HG03520 (cell line): ENCODE measurements around the gene FER1L5.

Experiments used
- ATAC-seq: cut with Tn5 transposase; IDR thresholded peaks from one replicate; pipeline ENCODE4 v1.9.1; 2021; ENCODE audit warnings: mild to moderate bottlenecking, moderate library complexity; ENCODE audit not compliant: unreplicated experiment

FER1L5 gene

GRCh38 chr2:96642564-96643360 lies at the start of gene FER1L5:
TSS of gene FER1L5 (plus strand) at chr2:96642764. CDS start at chr2:96642837, 73 bp downstream.
- no peak for ATAC-seq

GRCh38 chr2:96594282-96594681 lies 48.3 kb upstream of the FER1L5 start:
- ATAC-seq: no peak

GRCh38 chr2:96594691-96595152 lies 47.8 kb upstream of the FER1L5 start:
- ATAC-seq: no peak

- ATAC-seq: no peak
Observed at GRCh38 chr2:96596596-96596995, 46.0 kb upstream of the FER1L5 start.

- no peak for ATAC-seq
Observed at GRCh38 chr2:96599941-96600340, 42.6 kb upstream of the FER1L5 start.

GRCh38 chr2:96601382-96602292 lies 40.9 kb upstream of the FER1L5 start:
- ATAC-seq: no peak

- ATAC-seq: no peak
Observed at GRCh38 chr2:96602330-96602823, 40.2 kb upstream of the FER1L5 start.

- ATAC-seq: no peak
Observed at GRCh38 chr2:96604104-96604503, 38.5 kb upstream of the FER1L5 start.

- no peak for ATAC-seq
Observed at GRCh38 chr2:96608469-96609455, 33.8 kb upstream of the FER1L5 start.

- ATAC-seq: no peak
Observed at GRCh38 chr2:96616128-96616527, 26.4 kb upstream of the FER1L5 start.

GRCh38 chr2:96616535-96616934 lies 26.0 kb upstream of the FER1L5 start:
- no peak for ATAC-seq

GRCh38 chr2:96617012-96617411 lies 25.6 kb upstream of the FER1L5 start:
- ATAC-seq: no peak

- ATAC-seq: no peak
Observed at GRCh38 chr2:96618596-96619283, 23.8 kb upstream of the FER1L5 start.

GRCh38 chr2:96622544-96622943 lies 20.0 kb upstream of the FER1L5 start:
- no peak for ATAC-seq

GRCh38 chr2:96623116-96623515 lies 19.4 kb upstream of the FER1L5 start:
- ATAC-seq: no peak

- ATAC-seq: no peak
Observed at GRCh38 chr2:96625571-96626552, 16.7 kb upstream of the FER1L5 start.

GRCh38 chr2:96626553-96626942 lies 16.0 kb upstream of the FER1L5 start:
- no peak for ATAC-seq

- no peak for ATAC-seq
Observed at GRCh38 chr2:96631804-96632435, 10.6 kb upstream of the FER1L5 start.
